Stomach (tissue), 9 donors: ENCODE results near the gene AADACL3. TPM values are rescaled to one million over a fixed set of nuclear protein-coding genes. Genes with fewer than 3 reads are reported as not detected.
"Not testable (repeated sequence)": the region's sequence is repeated elsewhere in the genome, so short reads cannot be mapped to it uniquely, and the experiment has no call there.

Experiments
- DNase-seq, 2 donors: peaks; one replicate each; pipeline versions ENCODE4 v3.0.0 to v3.0.0-alpha.2; 2013 to 2019
- H3K27ac ChIP-seq, 5 donors: fragments of 200-600 bp in 4 of 5; sonication (generic) in 4 of 5; one replicate each; pipeline ENCODE4 v1.5.1; 2013 to 2019; ENCODE audit warnings: mild to moderate bottlenecking in 1 of 5, moderate library complexity in 1 of 5
- H3K27me3 ChIP-seq, 3 donors: fragments of 200-600 bp; sonication (generic); one replicate each; pipeline ENCODE4 v1.5.1; 2017 to 2019; ENCODE audit warnings: mixed run types in 1 of 3
- H3K36me3 ChIP-seq, 4 donors: fragments of 200-600 bp; sonication (generic); 1 replicate in 3 of 4; 2 replicates in 1 of 4; pipeline ENCODE4 v1.5.1; 2016 to 2019
- H3K4me1 ChIP-seq, 4 donors: fragments of 200-600 bp; sonication (generic); one replicate each; pipeline ENCODE4 v1.5.1; 2016 to 2019
- H3K4me3 ChIP-seq, 4 donors: fragments of 200-600 bp; sonication (generic) in 3 of 4; one replicate each; pipeline ENCODE4 v1.5.1; 2016 to 2019; ENCODE audit warnings: mild to moderate bottlenecking in 1 of 4
- H3K9me3 ChIP-seq, 4 donors: fragments of 200-600 bp; sonication (generic); one replicate each; pipeline ENCODE4 v1.5.1; 2016 to 2019
- EP300 ChIP-seq: sonication (generic); formaldehyde crosslinking; IDR thresholded peaks from one replicate; pipeline ENCODE4 v1.6.1; 2017; ENCODE audit warnings: antibody characterized with exemption
- POLR2A ChIP-seq, 4 donors: fragments of 450-650 bp; IDR thresholded peaks; one replicate each; pipeline ENCODE4 v1.6.1; 2016; ENCODE audit warnings: antibody characterized with exemption in 4 of 4, control low read depth in 2 of 4, mild to moderate bottlenecking in 1 of 4, moderate library complexity in 1 of 4
- POLR2AphosphoS5 ChIP-seq, 3 donors: sonication (generic); formaldehyde crosslinking; IDR thresholded peaks; one replicate each; pipeline ENCODE4 v1.6.1; 2016; ENCODE audit warnings: antibody characterized with exemption in 3 of 3
- WGBS, 5 donors: extraction: QIAGEN DNeasy Blood & Tissue Kit in 3 of 5; methylation state at CpG; one replicate each; pipeline versions ENCODE4 v1.1.5 to v1.1.7; 2013 to 2018; 5-methylcytosine and 5-hydroxymethylcytosine counted together
- intact Hi-C: fragments of 100-400 bp; cut with DNase I; formaldehyde crosslinking; loops from one replicate; pipeline ENCODE4 v1.15.1; 2023; ENCODE audit warnings: low total_unique reads
- polyA plus RNA-seq, 3 donors: library from polyadenylated mRNA; stranded (reverse); fragments of 200-250 nt; gene quantifications; one replicate each; pipeline ENCODE4 v1.2.3, GENCODE V29; 2013
- total RNA-seq, 5 donors: library from RNA; depleted of rRNA; stranded (reverse); fragments of >200 nt; gene quantifications; one replicate each; pipeline versions ENCODE4 v1.1.0 to v1.2.3, GENCODE V29; 2014 to 2016
- TF ChIP-seq, protein P1 (sequence below), 7 experiments: fragments of 450-650 bp in 4 of 7; fragments of 200-600 bp in 3 of 7; sonication (generic) in 3 of 7; IDR thresholded peaks; one replicate each; pipeline ENCODE4 v1.5.1; 2016 to 2019; ENCODE audit warnings: antibody characterized with exemption in 7 of 7, control low read depth in 2 of 7, mild to moderate bottlenecking in 1 of 7
- donor health status: healthy with polysubstance abuse.
- donor health status: Bipolar disorder and iron deficiency.
- donor health status: healthy.

The AADACL3 gene
- total and polyA plus RNA-seq, 8 donors: not detected

GRCh38 chr1:12722626-12723025, 6.7 kb downstream of the AADACL3 start:
- DNase-seq: no peak
- intact Hi-C loops: no loop called here
- 64 to 100% (median 82%) methylated on average over 1 of the region's 1 CpG for whole genome bisulfite sequencing, 5 donors
- Histone ChIP-seq H3K27ac (no peak overlapping the region), H3K9me3 (no peaks in the 10 kb centered on the region), H3K36me3 (no peaks in the 10 kb centered on the region), H3K4me3 (no peak overlapping the region), H3K4me1 (no peaks in the 10 kb centered on the region), H3K27me3 (peaks cover 0 to 26% (median 0%) of the 10 kb centered on the region in 3 donors)
- TF ChIP-seq, protein P1, sequence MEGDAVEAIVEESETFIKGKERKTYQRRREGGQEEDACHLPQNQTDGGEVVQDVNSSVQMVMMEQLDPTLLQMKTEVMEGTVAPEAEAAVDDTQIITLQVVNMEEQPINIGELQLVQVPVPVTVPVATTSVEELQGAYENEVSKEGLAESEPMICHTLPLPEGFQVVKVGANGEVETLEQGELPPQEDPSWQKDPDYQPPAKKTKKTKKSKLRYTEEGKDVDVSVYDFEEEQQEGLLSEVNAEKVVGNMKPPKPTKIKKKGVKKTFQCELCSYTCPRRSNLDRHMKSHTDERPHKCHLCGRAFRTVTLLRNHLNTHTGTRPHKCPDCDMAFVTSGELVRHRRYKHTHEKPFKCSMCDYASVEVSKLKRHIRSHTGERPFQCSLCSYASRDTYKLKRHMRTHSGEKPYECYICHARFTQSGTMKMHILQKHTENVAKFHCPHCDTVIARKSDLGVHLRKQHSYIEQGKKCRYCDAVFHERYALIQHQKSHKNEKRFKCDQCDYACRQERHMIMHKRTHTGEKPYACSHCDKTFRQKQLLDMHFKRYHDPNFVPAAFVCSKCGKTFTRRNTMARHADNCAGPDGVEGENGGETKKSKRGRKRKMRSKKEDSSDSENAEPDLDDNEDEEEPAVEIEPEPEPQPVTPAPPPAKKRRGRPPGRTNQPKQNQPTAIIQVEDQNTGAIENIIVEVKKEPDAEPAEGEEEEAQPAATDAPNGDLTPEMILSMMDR (IDR thresholded peaks at IDR 0.05): no peak
- TF ChIP-seq POLR2AphosphoS5 (IDR thresholded peaks at IDR 0.05): no peak
- no peak for TF ChIP-seq EP300
- no peak for TF ChIP-seq POLR2A (IDR thresholded peaks at IDR 0.05)

GRCh38 chr1:12728391-12728790, 12.5 kb downstream of the AADACL3 start:
- intact Hi-C loops: no loop called here
- Histone ChIP-seq H3K27ac (no peak overlapping the region), H3K27me3 (peaks cover 0 to 12% (median 0%) of the 10 kb centered on the region in 3 donors), H3K4me3 (no peak overlapping the region), H3K9me3 (peaks cover 0 to 39% (median 34%) of the 10 kb centered on the region in 4 donors), H3K4me1 (no peaks in the 10 kb centered on the region), H3K36me3 (no peaks in the 10 kb centered on the region)
- DNase-seq: no peak
- TF ChIP-seq, protein P1 (IDR thresholded peaks at IDR 0.05): no peak
- TF ChIP-seq EP300 (no peak), POLR2AphosphoS5 (IDR thresholded peaks at IDR 0.05) (no peak), POLR2A (IDR thresholded peaks at IDR 0.05) (no peak)
- WGBS, 5 donors: 83 to 87% (median 85%) methylated on average over 2 of the region's 2 CpGs

DNA sequence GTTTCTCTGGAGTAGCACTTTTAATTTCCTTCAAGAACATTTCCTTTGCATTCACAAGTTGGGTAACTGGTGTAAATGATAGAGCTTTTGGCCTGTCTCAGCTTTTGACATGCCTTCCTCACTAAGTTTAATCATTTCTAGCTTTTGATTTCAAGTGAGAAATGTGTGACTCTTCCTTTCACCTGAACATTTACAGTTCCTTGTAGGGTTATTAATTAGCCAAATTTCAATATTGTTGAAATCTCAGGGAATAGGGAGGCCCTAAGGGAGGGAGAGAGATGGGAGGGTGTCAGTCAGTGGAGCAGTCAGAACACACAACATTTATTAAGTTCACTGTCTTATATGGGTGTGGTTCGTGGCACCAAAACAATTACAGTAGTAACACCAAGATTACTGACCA, 14.2 kb downstream of the AADACL3 start:
- Histone ChIP-seq H3K4me3 (no peak overlapping the region), H3K9me3 (peaks cover 0 to 42% (median 34%) of the 10 kb centered on the region in 4 donors)

DNA sequence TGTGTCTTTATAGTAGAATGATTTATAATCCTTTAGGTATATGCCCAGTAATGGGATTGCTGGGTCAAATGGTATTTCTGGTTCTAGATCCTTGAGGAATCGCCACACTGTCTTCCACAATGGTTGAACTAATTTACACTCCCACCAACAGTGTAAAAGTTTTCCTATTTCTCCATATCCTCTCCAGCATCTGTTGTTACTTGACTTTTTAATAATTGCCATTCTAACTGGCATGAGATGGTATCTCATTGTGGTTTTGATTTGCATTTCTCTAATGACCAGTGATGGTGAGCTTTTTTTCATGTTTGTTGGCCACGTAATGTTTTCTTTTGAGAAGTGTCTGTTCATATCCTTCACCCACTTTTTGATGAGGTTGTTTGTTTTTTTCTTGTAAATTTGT, 15.2 kb downstream of the AADACL3 start:
- DNase-seq, intact Hi-C loops, H3K27ac ChIP-seq, H3K4me1 ChIP-seq, H3K4me3 ChIP-seq, H3K36me3 ChIP-seq: not testable (repeated sequence)
- WGBS, 5 donors: 64 to 78% (median 75%) methylated on average over 2 of the region's 2 CpGs
- Histone ChIP-seq H3K9me3 (peaks cover 0 to 46% (median 36%) of the 10 kb centered on the region in 4 donors), H3K27me3 (peaks cover 0 to 11% (median 0%) of the 10 kb centered on the region in 3 donors)

More for the DNA sequence above, 14.2 kb downstream of the AADACL3 start:
- no peak for DNase-seq
- no peaks in the 10 kb centered on the region for H3K4me1 ChIP-seq
- TF ChIP-seq POLR2A (IDR thresholded peaks at IDR 0.05): no peak
- no peak for TF ChIP-seq POLR2AphosphoS5 (IDR thresholded peaks at IDR 0.05)
- TF ChIP-seq, protein P1 (IDR thresholded peaks at IDR 0.05): no peak
- no peak for TF ChIP-seq EP300
- intact Hi-C loops: no loop called here
- H3K36me3 ChIP-seq: no peaks in the 10 kb centered on the region
- no peak overlapping the region for H3K27ac ChIP-seq
- 72 to 100% (median 84%) methylated on average over 1 of the region's 1 CpG for WGBS, 5 donors
- H3K27me3 ChIP-seq: peaks cover 0 to 17% (median 0%) of the 10 kb centered on the region in 3 donors

GRCh38 chr1:12734651-12735050, 18.7 kb downstream of the AADACL3 start:
- TF ChIP-seq, protein P1 (IDR thresholded peaks at IDR 0.05): no peak
- TF ChIP-seq EP300 (no peak), POLR2AphosphoS5 (IDR thresholded peaks at IDR 0.05) (no peak), POLR2A (IDR thresholded peaks at IDR 0.05) (no peak)
- peaks cover 0 to 6% (median 0%) of the 10 kb centered on the region in 3 donors for H3K27me3 ChIP-seq
- intact Hi-C loops: no loop called here
- no peaks in the 10 kb centered on the region for H3K4me1 ChIP-seq
- H3K9me3 ChIP-seq: peaks cover 0 to 46% (median 31%) of the 10 kb centered on the region in 4 donors
- DNase-seq: no peak
- no peak overlapping the region for H3K4me3 ChIP-seq
- H3K36me3 ChIP-seq: no peaks in the 10 kb centered on the region
- no peak overlapping the region for H3K27ac ChIP-seq
- WGBS, 5 donors: 69 to 84% (median 82%) methylated on average over 3 of the region's 3 CpGs
